Uterus (tissue), 2 donors: ENCODE data around the gene TM7SF2.

Experiments
- POLR2A ChIP-seq, 2 donors: fragments of 450-650 bp; IDR thresholded peaks; one replicate each; pipeline ENCODE4 v1.6.1; 2016; ENCODE audit warnings: antibody characterized with exemption in 2 of 2, mild to moderate bottlenecking in 1 of 2, moderate library complexity in 1 of 2
- TF ChIP-seq, protein P1 (sequence below), 4 experiments: fragments of 200-600 bp in 2 of 4; fragments of 450-650 bp in 2 of 4; sonication (generic) in 2 of 4; IDR thresholded peaks; one replicate each; pipeline ENCODE4 v1.5.1; 2016 to 2019; ENCODE audit warnings: antibody characterized with exemption in 4 of 4, mild to moderate bottlenecking in 2 of 4, moderate library complexity in 1 of 4

DNA sequence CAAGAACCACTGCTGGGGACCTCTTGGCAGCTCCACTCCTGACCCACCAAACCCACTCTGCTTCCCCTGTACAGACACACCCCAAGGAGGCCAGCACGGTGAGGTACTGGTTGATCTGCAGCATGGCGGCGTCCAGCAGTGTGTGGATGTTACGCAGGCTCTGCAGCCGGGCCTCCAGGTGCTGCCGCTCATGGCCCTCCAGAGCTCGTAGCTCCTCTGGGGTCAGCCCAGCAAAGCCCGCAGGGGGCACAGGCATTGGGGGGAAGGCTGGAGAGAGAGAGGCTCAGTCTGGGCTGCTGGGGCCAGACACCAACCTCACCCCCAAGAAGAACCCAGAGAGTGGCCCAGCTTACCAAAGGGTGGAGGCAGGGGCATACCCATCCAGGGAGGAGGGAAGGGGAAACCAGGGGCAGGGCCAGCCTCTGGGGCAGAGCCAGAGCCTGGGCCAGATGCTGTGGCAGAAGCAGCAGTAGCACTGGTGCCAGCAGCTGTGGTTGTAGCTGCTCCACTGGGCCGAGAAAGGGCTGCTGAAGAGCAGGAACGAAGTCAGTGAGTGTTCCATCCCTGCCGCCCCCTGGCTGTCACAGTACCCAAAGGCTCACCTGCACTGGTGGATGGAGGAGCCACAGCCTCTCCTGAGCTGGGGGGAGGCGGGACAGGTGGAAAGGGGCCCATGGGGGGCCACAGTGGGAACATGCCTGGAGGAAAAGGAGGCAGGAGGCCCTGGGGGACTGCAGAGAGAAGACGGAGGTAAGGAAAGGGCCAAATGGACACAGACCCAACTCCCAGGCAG is 18.2 kb downstream of the TM7SF2 start:
- TF ChIP-seq, protein P1, sequence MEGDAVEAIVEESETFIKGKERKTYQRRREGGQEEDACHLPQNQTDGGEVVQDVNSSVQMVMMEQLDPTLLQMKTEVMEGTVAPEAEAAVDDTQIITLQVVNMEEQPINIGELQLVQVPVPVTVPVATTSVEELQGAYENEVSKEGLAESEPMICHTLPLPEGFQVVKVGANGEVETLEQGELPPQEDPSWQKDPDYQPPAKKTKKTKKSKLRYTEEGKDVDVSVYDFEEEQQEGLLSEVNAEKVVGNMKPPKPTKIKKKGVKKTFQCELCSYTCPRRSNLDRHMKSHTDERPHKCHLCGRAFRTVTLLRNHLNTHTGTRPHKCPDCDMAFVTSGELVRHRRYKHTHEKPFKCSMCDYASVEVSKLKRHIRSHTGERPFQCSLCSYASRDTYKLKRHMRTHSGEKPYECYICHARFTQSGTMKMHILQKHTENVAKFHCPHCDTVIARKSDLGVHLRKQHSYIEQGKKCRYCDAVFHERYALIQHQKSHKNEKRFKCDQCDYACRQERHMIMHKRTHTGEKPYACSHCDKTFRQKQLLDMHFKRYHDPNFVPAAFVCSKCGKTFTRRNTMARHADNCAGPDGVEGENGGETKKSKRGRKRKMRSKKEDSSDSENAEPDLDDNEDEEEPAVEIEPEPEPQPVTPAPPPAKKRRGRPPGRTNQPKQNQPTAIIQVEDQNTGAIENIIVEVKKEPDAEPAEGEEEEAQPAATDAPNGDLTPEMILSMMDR (IDR thresholded peaks at IDR 0.05) = no peak
- no peak for TF ChIP-seq POLR2A (IDR thresholded peaks at IDR 0.05)
